ENCODE results near the gene DENND5A.

GRCh38 chr11:9148035-9148434, 117.1 kb downstream of the DENND5A start:
- TF ChIP-seq CTCF (IDR thresholded peaks at IDR 0.05; ENCODE audit: low read depth, low read length, poor library complexity, severe bottlenecking) (no peak), EZH2phosphoT487 (IDR thresholded peaks at IDR 0.05; ENCODE audit: borderline replicate concordance, low read length) (no peak)

All from DOHH2 (cell line).